MCF 10A (cell line): ENCODE data around the gene DDX1. TPM values are rescaled to one million over a fixed set of nuclear protein-coding genes. Genes with fewer than 3 reads are reported as not detected.
"Not testable (repeated sequence)": the region's sequence is repeated elsewhere in the genome, so short reads cannot be mapped to it uniquely, and the experiment has no call there.

Source experiments
- BruUV-seq: library from RNA; stranded (reverse); fragments of 400-500 nt; replicated peaks from 2 replicates; lab custom pipeline; 2021; lab: Mats Ljungman, UMichigan
- CTCF ChIA-PET: fragments of 300-600 bp; sonication (Branson Sonifier 250); formaldehyde crosslinking; extraction: SDS; loops from one replicate; lab custom pipeline; 2021; ENCODE audit warnings: antibody characterized with exemption, inconsistent platforms; lab: Yijun Ruan, JAX
- POLR2A ChIA-PET: fragments of 300-600, 350-650 bp; sonication (Branson Sonifier 250); formaldehyde crosslinking; extraction: SDS; loops from one replicate; lab custom pipeline; 2020; ENCODE audit warnings: antibody characterized with exemption, inconsistent platforms; lab: Yijun Ruan, JAX
- DNase-seq: peaks from one replicate; pipeline ENCODE4 v3.0.0-alpha.2; 2018; ENCODE audit not compliant: unreplicated experiment
- H3K27ac Mint-ChIP-seq: one replicate; pipeline ENCODE4 v1.8.0; 2022; ENCODE audit warnings: mild to moderate bottlenecking, low read depth, mixed read lengths; ENCODE audit not compliant: unreplicated experiment
- H3K27me3 Mint-ChIP-seq: one replicate; pipeline ENCODE4 v1.8.0; 2022; ENCODE audit warnings: mixed read lengths; ENCODE audit not compliant: insufficient read depth, unreplicated experiment
- H3K36me3 Mint-ChIP-seq: one replicate; pipeline ENCODE4 v1.8.0; 2022; ENCODE audit warnings: mild to moderate bottlenecking, moderate library complexity, mixed read lengths; ENCODE audit not compliant: insufficient read depth, unreplicated experiment
- H3K4me1 Mint-ChIP-seq: one replicate; pipeline ENCODE4 v1.8.0; 2022; ENCODE audit warnings: mixed read lengths; ENCODE audit not compliant: insufficient read depth, unreplicated experiment
- H3K4me3 Mint-ChIP-seq: one replicate; pipeline ENCODE4 v1.8.0; 2022; ENCODE audit warnings: mild to moderate bottlenecking, moderate library complexity, mixed read lengths; ENCODE audit not compliant: unreplicated experiment
- H3K9me3 Mint-ChIP-seq: one replicate; pipeline ENCODE4 v1.8.0; 2022; ENCODE audit warnings: mixed read lengths; ENCODE audit not compliant: unreplicated experiment
- CTCF ChIP-seq: fragments of 200-600 bp; IDR thresholded peaks from one replicate; pipeline ENCODE4 v1.8.0; 2022; ENCODE audit warnings: antibody characterized with exemption, mild to moderate bottlenecking; ENCODE audit not compliant: unreplicated experiment
- intact Hi-C: fragments of 100-400 bp; cut with micrococcal nuclease; formaldehyde crosslinking; loops from 2 replicates; pipeline ENCODE4 v1.14.1; 2022
- total RNA-seq: library from RNA; stranded (reverse); gene quantifications from 2 replicates; pipeline ENCODE4 v1.2.3, GENCODE V29; 2022

Gene DDX1
- total RNA-seq, 1 experiment from 2014 or later: 119 TPM

- no TSS peak for BruUV-seq
- H3K27ac Mint-ChIP-seq: no peak overlapping the region
- ChIA-PET POLR2A (no interaction called here), CTCF (no interaction called here)
- H3K4me3 Mint-ChIP-seq: no peak overlapping the region
- H3K36me3 Mint-ChIP-seq: peaks cover 88% of the 10 kb centered on the region
- no peaks in the 10 kb centered on the region for H3K27me3 Mint-ChIP-seq
- H3K4me1 Mint-ChIP-seq: no peaks in the 10 kb centered on the region
- no peak for DNase-seq
- H3K9me3 Mint-ChIP-seq: no peaks in the 10 kb centered on the region
- TF ChIP-seq CTCF: no peak
- intact Hi-C loops: no loop called here
These were observed 29.3 kb downstream of the DDX1 start for GRCh38 chr2:15620857-15621471.

GRCh38 chr2:15621472-15621870, 29.8 kb downstream of the DDX1 start:
- peaks cover 88% of the 10 kb centered on the region for H3K36me3 Mint-ChIP-seq
- H3K27ac Mint-ChIP-seq, H3K9me3 Mint-ChIP-seq, H3K4me1 Mint-ChIP-seq, H3K27me3 Mint-ChIP-seq, BruUV-seq, intact Hi-C loops, H3K4me3 Mint-ChIP-seq, DNase-seq, POLR2A ChIA-PET, CTCF ChIA-PET: not testable (repeated sequence)

- POLR2A ChIA-PET: interaction anchor here (0.6 kb wide), 1 partner anchor 681 kb away, joined by 4 read pairs; no protein-coding TSS in a partner anchor
- DNase-seq: no peak
- no peaks in the 10 kb centered on the region for H3K4me1 Mint-ChIP-seq
- no peaks in the 10 kb centered on the region for H3K27me3 Mint-ChIP-seq
- H3K27ac Mint-ChIP-seq: no peak overlapping the region
- H3K9me3 Mint-ChIP-seq: no peaks in the 10 kb centered on the region
- CTCF ChIA-PET: no interaction called here
- H3K4me3 Mint-ChIP-seq: no peak overlapping the region
- intact Hi-C loops: no loop called here
- no TSS peak for BruUV-seq
- peaks cover 93% of the 10 kb centered on the region for H3K36me3 Mint-ChIP-seq
- TF ChIP-seq CTCF: no peak
These were observed 30.5 kb downstream of the DDX1 start for GRCh38 chr2:15622214-15622613.

GRCh38 chr2:15622614-15623480, 31.2 kb downstream of the DDX1 start:
- ChIA-PET POLR2A (interaction anchor here (0.6 kb wide), 1 partner anchor 680 kb away, joined by 4 read pairs; no protein-coding TSS in a partner anchor), CTCF (no interaction called here)
- Mint-ChIP-seq H3K27ac (no peak overlapping the region), H3K4me1 (no peaks in the 10 kb centered on the region), H3K27me3 (no peaks in the 10 kb centered on the region), H3K36me3 (peaks cover 87% of the 10 kb centered on the region), H3K4me3 (no peak overlapping the region), H3K9me3 (no peaks in the 10 kb centered on the region)
- no peak for DNase-seq
- intact Hi-C loops: no loop called here
- BruUV-seq: no TSS peak
- no peak for TF ChIP-seq CTCF
